Activated CD4-positive, alpha-beta T cell treated with anti-CD3 and anti-CD28 coated beads for 1 hour (primary cell): Measurements from ENCODE around the gene TCEAL1.
"Not testable (repeated sequence)": the region's sequence is repeated elsewhere in the genome, so short reads cannot be mapped to it uniquely, and the experiment has no call there.

Experiments used
- DNase-seq: peaks from one replicate; pipeline ENCODE4 v3.0.0-alpha.2; 2020

Gene TCEAL1

DNA sequence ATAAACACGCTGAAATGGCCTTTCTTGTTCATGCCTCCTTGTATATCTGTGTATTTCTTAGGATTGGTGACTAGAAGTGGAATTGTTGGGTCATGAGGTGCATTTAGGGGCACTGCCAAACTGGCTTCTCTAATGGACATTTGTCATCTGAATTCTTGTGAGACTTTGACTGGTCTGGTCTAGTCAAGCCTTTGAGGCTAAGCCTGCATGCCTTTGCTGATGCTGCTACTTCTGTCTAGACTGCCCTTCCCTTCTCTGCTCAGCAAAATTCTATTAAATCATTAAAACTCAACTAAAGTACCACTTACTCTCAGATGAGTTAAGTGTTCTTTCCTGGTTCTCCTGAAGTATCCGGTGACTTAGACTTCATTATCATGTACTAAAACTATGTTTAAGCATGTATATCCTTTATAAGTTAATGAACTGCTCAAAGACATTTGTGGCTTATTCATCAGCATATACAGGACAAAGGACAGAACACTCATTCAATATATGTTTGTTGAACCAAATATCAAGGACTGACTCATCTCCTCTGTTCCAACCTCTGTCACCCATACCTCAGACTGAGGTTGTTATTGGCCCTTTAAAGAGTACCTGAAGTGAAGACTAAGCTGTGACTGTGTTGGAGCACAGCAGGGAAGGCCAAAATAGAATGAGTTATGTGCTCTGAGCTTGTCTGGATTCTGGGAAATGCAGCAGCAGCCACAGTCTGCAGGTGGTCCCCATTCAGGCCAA lies 9.0 kb downstream of the TCEAL1 start:
- no peak for DNase-seq

- DNase-seq, result not testable (repeated sequence)
Observed at GRCh38 chrX:103638479-103639346, 9.9 kb downstream of the TCEAL1 start.

DNA sequence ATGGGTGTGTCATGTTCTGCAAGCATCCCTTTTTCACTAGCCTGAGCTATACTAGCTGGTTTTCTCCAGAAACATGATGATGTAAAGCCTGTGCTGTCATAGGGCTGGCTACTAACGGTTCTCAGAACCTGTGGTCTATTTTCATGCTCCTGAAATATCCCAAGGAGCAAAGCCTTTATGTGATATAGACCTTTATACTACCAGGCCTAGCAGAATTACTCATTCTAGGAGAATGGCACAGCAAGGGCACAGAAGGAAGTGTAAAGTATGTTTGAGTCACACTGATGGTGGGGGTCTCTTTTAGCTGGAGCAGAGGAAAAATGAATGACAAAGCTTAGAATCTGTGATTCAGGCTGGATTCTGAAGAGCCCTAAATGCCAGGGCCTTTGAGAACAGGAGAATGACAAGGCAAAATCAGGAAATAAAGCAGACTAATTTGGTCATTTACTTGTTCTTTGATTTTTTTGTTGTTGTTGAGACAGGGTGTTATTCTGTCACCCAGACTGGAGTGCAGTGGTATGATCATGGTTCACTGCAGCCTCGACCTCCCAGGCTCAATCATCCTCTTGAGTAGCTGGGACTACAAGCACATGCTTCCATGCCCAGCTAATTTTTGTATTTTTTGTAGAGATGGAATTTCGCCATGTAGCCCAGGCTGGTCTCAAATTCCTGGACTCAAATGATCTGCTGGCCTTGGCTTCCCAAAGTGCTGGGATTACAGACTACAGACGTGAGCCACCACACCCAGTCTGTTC lies 11.8 kb downstream of the TCEAL1 start:
- DNase-seq, result no peak

GRCh38 chrX:103644125-103644524 lies 15.3 kb downstream of the TCEAL1 start:
- DNase-seq, result no peak

GRCh38 chrX:103647630-103648029 lies 18.9 kb downstream of the TCEAL1 start:
- no peak for DNase-seq

DNA sequence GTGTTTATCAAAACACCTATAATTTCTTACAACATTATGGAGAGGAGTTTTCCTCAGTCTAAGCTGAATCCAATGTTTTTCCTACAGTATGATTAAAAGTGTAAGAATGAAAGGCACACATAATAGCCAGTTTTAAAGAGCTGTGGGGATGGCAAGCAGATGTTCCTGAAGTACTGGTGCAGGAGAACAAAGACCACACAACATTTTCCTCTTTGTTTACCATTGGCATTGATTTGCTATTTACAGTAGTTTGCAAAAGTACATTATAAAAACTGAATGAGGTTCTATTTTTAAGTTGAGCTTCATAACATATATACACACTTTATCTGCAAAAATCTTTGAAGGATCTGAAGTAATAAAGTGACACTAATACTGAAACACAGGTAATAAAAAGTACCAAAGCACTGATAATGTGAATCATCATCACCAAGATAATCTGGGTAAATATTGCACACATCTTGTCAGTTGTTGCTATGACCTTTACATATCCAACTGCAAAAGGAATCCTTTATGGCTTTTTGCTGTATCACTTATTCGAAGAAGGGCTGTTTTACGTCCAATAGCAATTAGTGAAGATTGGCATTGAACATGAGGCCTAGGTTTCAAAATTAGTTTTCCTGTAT lies 22.5 kb downstream of the TCEAL1 start:
- DNase-seq, result no peak

DNA sequence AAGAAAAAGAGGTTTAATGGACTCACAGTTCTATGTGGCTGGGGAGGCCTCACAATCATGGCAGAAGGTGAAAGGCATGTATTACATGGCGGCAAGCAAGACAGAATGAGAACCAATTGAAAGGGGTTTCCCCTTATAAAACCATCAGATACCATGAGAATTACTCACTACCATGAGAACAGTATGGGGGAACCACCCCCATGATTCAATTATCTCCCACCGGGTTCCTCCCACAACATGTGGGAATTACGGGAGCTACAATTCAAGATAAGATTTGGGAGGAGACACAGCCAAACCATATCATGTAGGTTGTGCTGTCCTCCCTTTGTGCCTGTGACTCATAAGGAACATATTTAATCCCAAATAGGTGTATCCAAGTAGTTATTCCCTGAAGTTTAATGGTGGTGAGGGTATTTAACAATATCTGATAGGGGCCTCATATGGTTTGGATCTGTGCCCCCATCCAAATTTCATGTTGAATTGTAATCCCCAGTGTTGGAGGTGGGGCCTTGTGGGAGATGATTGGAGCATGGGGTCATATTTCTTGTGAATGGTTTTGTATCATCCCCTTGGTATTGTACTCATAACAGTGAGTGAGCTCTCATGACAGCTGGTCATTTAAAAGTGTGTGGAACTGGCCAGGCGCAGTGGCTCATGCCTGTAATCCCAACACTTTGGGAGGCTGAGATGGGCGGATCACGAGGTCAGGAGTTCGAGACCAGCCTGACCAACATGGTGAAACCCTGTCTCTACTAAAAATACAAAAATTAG lies 26.6 kb downstream of the TCEAL1 start:
- not testable (repeated sequence) for DNase-seq

- no peak for DNase-seq
Observed at GRCh38 chrX:103656617-103657016, 27.8 kb downstream of the TCEAL1 start.

GRCh38 chrX:103657066-103657465 lies 28.3 kb downstream of the TCEAL1 start:
- DNase-seq, result not testable (repeated sequence)

DNA sequence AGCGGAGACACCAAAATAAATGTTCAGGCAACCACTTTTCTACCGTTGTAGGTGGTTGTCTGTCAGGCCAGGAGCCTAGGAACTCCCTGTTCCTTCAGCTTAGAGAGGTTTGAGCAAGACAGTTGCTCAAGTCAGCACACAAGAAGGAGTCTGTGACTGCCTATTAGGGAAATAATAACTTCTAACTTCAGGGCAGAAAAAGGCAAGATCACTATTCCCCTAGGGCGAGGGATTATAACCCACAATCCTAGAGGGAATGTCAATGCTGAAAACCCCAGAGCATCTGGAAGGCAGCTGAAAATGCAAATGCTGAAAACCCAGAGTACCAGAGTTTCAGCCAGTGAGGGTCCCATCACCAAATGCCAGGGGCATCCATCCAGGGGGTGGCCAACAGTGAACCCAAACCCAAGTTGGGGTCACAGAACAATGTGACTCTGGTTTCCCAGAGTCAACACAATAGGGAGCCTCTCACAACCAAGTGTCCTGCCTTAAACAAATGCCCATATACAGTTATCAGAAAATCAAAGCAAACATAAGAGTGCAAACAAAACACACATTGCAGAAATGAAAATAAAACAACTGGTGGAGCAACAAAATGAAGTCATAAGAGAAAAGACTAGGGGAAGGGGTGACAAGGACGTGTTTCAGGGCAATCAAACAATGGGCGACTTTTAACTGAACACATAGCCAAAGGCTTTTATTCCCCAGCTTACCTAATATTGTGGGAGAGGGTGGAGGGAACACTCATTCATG lies 30.1 kb downstream of the TCEAL1 start:
- no peak for DNase-seq

GRCh38 chrX:103659460-103659859 lies 30.7 kb downstream of the TCEAL1 start:
- DNase-seq, result not testable (repeated sequence)

DNA sequence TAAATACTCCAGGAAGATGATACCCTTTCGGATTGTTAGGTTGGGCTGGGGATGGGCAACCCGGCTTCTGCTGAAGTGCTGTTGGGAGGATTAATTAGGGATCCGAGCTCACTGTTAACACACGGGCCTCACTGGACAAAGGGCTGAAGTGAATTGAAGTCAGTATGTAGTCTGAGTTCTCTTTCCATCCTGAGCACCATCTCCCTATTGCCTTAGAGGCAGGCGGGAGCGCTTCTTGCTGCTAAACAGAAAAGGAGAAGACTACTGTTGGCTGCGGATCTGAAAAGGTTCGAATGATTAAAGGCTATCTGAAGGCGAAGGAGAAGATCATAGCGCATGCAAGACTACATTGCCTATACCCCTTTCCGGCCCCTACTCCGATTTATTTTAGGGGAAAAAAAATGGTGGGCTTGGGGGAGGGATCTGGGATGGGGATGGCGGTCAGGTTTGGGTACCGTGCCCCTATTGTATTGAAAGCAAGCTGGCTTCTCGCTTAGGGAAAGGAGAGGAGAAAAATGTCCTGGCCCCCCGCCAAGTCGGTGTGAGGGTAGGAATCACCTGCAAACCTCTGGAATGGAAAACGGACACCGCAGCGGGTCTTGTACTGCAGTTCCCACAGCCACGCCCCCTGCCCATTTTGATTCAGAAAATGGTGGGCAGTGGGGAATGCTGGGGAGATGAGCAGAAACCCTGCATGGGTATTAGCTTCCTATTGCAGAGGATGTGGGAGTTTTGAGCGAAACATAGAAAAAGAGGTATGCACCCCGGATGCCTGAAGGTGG lies 35.4 kb downstream of the TCEAL1 start:
- DNase-seq, result no peak

GRCh38 chrX:103666202-103667107 lies 37.7 kb downstream of the TCEAL1 start:
- no peak for DNase-seq

DNA sequence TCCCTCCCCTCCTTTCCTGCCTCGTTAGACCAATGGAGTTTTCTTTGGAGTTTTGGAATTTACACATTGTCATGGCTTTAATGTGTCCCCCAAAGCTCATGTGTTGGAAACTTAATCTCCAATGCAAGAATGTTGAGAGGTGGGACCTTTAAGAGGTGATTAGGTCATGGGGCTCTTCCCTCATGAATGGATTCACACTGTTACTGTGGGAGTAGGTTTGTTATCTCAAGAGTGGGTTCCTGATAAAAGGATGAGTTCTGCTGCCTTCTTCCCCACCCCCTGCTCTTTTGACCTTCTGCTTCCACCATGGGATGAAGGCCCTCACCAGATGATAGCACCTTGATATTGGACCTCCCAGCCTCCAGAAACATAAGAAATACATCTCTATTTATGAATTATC lies 41.0 kb downstream of the TCEAL1 start:
- no peak for DNase-seq

DNA sequence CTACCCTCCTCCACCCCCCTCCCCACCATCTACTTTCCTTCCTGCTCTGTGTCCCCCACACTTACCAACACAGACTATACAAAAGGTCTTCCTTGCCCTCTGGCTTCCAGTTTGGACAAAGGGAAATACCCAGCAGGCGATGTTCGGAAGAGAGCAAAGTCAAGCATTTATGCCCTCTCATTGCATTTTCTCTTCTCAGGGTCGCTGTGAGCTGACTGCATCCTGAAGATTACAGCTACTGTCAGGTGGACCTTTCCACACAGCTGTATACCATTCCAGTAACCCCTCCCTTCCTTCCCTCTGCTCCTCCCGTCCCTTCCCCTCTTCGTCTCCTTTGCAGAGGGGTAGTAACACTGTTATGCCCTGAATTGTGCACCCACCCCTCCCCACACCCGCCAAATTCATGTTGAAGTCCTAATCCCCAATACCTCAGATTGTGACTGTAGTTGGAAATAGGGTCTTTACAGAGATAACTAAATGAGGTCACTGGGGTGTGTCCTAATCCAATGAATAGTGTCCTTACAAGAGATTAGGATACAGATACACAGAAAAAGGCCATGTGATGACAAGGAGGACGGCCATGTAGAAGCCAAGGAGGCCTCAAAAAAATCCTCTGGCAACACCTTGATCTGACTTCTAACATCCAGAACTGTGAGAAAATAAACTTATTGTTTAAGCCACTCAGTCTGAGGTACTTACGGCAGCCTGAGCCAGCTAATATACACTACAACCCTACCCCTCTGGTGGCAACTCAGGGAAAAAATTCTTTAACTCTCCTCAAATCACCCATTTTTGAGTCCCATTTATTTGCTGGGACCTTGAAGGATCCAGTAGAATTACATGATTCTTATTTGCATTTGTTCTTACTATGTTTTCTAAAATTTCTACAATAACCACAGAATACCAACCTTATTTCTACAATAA lies 46.0 kb downstream of the TCEAL1 start:
- DNase-seq, result no peak

DNA sequence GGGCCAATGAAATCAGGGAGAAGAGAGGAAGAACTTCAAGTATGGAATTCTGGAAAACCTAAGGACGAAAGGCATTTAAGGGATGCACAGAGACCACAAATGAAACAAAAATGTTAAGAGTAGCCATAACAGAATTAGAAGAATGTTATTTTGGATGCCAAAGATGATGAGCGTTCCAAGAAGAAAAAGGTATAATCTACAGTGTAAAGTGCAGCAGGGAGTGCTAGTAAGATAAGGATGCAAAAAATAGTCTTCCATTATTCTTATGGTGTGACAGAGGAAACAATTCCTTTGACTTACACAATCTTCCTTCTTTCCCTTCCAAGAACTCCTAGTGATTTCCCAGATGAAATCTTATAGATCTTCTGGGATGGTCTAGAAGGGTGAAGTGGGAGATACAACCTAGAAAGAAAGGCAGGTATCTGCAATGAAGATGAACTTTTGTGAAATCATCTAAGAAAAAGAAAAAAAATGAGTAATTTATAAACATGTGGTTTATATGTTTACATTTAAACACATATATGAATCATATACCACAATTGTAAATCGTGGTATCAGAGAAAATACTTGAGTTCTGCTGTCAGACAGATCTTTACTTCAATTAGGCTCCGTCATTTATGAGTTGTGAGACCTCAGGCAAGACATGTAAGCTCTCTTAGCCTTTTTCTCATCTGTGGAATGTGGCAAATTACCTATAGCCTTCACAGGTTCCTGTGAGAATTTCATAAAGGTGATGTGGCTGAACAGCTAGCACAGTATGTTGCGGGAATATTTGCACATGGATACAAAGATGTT lies 49.6 kb downstream of the TCEAL1 start:
- DNase-seq, result no peak
